Breast epithelium (tissue), 3 donors: ENCODE results near the gene C9orf43.

Experiments used
- CTCF ChIP-seq, 3 donors: fragments of 450-650 bp; IDR thresholded peaks; one replicate each; pipeline ENCODE4 v1.5.1; 2016 to 2017; ENCODE audit warnings: antibody characterized with exemption in 3 of 3, mild to moderate bottlenecking in 3 of 3, moderate library complexity in 3 of 3
- POLR2A ChIP-seq: fragments of 450-650 bp; IDR thresholded peaks from one replicate; pipeline ENCODE4 v1.6.1; 2016; ENCODE audit warnings: antibody characterized with exemption, mild to moderate bottlenecking, moderate library complexity
- POLR2AphosphoS5 ChIP-seq, 3 donors: sonication (generic); formaldehyde crosslinking; IDR thresholded peaks; one replicate each; pipeline ENCODE4 v1.6.1; 2017; ENCODE audit warnings: antibody characterized with exemption in 3 of 3

- TF ChIP-seq CTCF (IDR thresholded peaks at IDR 0.05) (no peak), POLR2AphosphoS5 (IDR thresholded peaks at IDR 0.05) (no peak), POLR2A (no peak)
These were observed 26.4 kb downstream of the C9orf43 start for GRCh38 chr9:113436728-113437515.
